ENCODE results near the gene TEX53. TPM values are rescaled to one million over a fixed set of nuclear protein-coding genes. Genes with fewer than 3 reads are reported as not detected.

Gene TEX53
- total and polyA plus RNA-seq, 2 experiments from 2014 or later: 0.44 TPM; not detected in 1

- Histone ChIP-seq H3K27me3 (no peaks in the 10 kb centered on the region), H3K4me2 (no peak overlapping the region), H3K9me3 (ENCODE audit: low read depth) (no peaks in the 10 kb centered on the region), H3K27ac (no peak overlapping the region), H4K20me1 (ENCODE audit: insufficient read depth, poor library complexity, severe bottlenecking) (no peaks in the 10 kb centered on the region), H3K79me2 (no peaks in the 10 kb centered on the region), H2AFZ (no peak overlapping the region), H3K9me2 (replicated peaks; ENCODE audit: insufficient read depth) (no peaks in the 10 kb centered on the region), H3K36me3 (replicated peaks; ENCODE audit: insufficient read depth, low read depth) (no peaks in the 10 kb centered on the region), H3K4me3 (no peak overlapping the region), H3K4me1 (ENCODE audit: insufficient read depth) (no peaks in the 10 kb centered on the region)
- WGBS (ENCODE audit: low lambda C conversion rate, missing lambda C conversion rate): 90% methylated on average over 7 of the region's 7 CpGs
- no peak for DNase-seq (ENCODE audit: low spot score)
- no peak for TF ChIP-seq EZH2phosphoT487 (IDR thresholded peaks at IDR 0.05; ENCODE audit: low read depth, severe bottlenecking, unreplicated experiment)
- TF ChIP-seq, protein P1, sequence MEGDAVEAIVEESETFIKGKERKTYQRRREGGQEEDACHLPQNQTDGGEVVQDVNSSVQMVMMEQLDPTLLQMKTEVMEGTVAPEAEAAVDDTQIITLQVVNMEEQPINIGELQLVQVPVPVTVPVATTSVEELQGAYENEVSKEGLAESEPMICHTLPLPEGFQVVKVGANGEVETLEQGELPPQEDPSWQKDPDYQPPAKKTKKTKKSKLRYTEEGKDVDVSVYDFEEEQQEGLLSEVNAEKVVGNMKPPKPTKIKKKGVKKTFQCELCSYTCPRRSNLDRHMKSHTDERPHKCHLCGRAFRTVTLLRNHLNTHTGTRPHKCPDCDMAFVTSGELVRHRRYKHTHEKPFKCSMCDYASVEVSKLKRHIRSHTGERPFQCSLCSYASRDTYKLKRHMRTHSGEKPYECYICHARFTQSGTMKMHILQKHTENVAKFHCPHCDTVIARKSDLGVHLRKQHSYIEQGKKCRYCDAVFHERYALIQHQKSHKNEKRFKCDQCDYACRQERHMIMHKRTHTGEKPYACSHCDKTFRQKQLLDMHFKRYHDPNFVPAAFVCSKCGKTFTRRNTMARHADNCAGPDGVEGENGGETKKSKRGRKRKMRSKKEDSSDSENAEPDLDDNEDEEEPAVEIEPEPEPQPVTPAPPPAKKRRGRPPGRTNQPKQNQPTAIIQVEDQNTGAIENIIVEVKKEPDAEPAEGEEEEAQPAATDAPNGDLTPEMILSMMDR (IDR thresholded peaks at IDR 0.05; ENCODE audit: poor library complexity): no peak
- no peak for TF ChIP-seq EZH2 (IDR thresholded peaks at IDR 0.05; ENCODE audit: borderline replicate concordance)
Observed at GRCh38 chr9:114629563-114630090, 28.0 kb downstream of the TEX53 start.

GRCh38 chr9:114627553-114627952 lies 30.1 kb downstream of the TEX53 start:
- H4K20me1 ChIP-seq (ENCODE audit: insufficient read depth, poor library complexity, severe bottlenecking): no peaks in the 10 kb centered on the region
- WGBS (ENCODE audit: low lambda C conversion rate, missing lambda C conversion rate): 91% methylated on average over 1 of the region's 1 CpG
- no peak for TF ChIP-seq EZH2phosphoT487 (IDR thresholded peaks at IDR 0.05; ENCODE audit: low read depth, severe bottlenecking, unreplicated experiment)
- TF ChIP-seq, protein P1 (IDR thresholded peaks at IDR 0.05; ENCODE audit: poor library complexity): no peak
- TF ChIP-seq EZH2 (IDR thresholded peaks at IDR 0.05; ENCODE audit: borderline replicate concordance): no peak
- no peaks in the 10 kb centered on the region for H3K9me2 ChIP-seq (replicated peaks; ENCODE audit: insufficient read depth)
- no peak for DNase-seq (ENCODE audit: low spot score)
- H2AFZ ChIP-seq: no peak overlapping the region
- H3K4me2 ChIP-seq: no peak overlapping the region
- no peaks in the 10 kb centered on the region for H3K4me1 ChIP-seq (ENCODE audit: insufficient read depth)
- H3K27ac ChIP-seq: no peak overlapping the region
- H3K9me3 ChIP-seq (ENCODE audit: low read depth): no peaks in the 10 kb centered on the region
- no peak overlapping the region for H3K4me3 ChIP-seq
- H3K36me3 ChIP-seq (replicated peaks; ENCODE audit: insufficient read depth, low read depth): no peaks in the 10 kb centered on the region
- H3K79me2 ChIP-seq: no peaks in the 10 kb centered on the region
- no peaks in the 10 kb centered on the region for H3K27me3 ChIP-seq

- TF ChIP-seq, protein P1 (IDR thresholded peaks at IDR 0.05; ENCODE audit: poor library complexity): no peak
- TF ChIP-seq EZH2 (IDR thresholded peaks at IDR 0.05; ENCODE audit: borderline replicate concordance): no peak
- Histone ChIP-seq H3K27me3 (no peaks in the 10 kb centered on the region), H3K36me3 (replicated peaks; ENCODE audit: insufficient read depth, low read depth) (no peaks in the 10 kb centered on the region), H3K9me2 (replicated peaks; ENCODE audit: insufficient read depth) (no peaks in the 10 kb centered on the region), H3K27ac (no peak overlapping the region), H3K4me3 (no peak overlapping the region), H3K4me2 (no peak overlapping the region), H2AFZ (no peak overlapping the region), H3K9me3 (ENCODE audit: low read depth) (no peaks in the 10 kb centered on the region), H3K79me2 (no peaks in the 10 kb centered on the region), H4K20me1 (ENCODE audit: insufficient read depth, poor library complexity, severe bottlenecking) (no peaks in the 10 kb centered on the region), H3K4me1 (ENCODE audit: insufficient read depth) (no peaks in the 10 kb centered on the region)
- DNase-seq (ENCODE audit: low spot score): no peak
- WGBS (ENCODE audit: low lambda C conversion rate, missing lambda C conversion rate): 94% methylated on average over 4 of the region's 4 CpGs
Observed at GRCh38 chr9:114626415-114627020, 31.1 kb downstream of the TEX53 start.
